ENCODE results near the gene CRYBG2. TPM values are rescaled to one million over a fixed set of nuclear protein-coding genes. Genes with fewer than 3 reads are reported as not detected.

The CRYBG2 gene
- total and polyA plus RNA-seq, 12 donors = 0.03 to 0.64 TPM; not detected in 10

GRCh38 chr1:26279456-26280332 is 74.2 kb downstream of the CRYBG2 start, which contains the start of gene SH3BGRL3:
TSS of gene SH3BGRL3 (plus strand) at chr1:26280086. CDS start at chr1:26280156, 70 bp downstream.
- no peaks in the 10 kb centered on the region for H3K9me3 ChIP-seq
- DNase-seq (peak; percentile 88 to 90), ATAC-seq (peak; percentile 72 to 90 (median 86))
- no peaks in the 10 kb centered on the region for H3K27me3 ChIP-seq
- peak in 6 of 9 donors; percentile 26 to 67 (median 48) for TF ChIP-seq CTCF (IDR thresholded peaks at IDR 0.05)
- peaks cover 24 to 99% (median 74%) of the 10 kb centered on the region in 9 donors for H3K4me1 ChIP-seq
- 2 to 3% methylated on average over 64 to 66 of the region's 66 CpGs for WGBS, 2 donors
- intact Hi-C loops (cut with DNase I) = loop anchor here in 2 of 10 donors (5.0 kb wide), 1 partner anchor 43 kb away; no protein-coding TSS in a partner anchor
- H3K4me3 ChIP-seq = peak within 1 kb of the TSS; percentile 58 to 99 (median 82)
- peak within 1 kb of the TSS; percentile 86 to 100 (median 95) for H3K27ac ChIP-seq
- peaks cover 0 to 62% (median 0%) of the 10 kb centered on the region in 9 donors for H3K36me3 ChIP-seq

- no peaks in the 10 kb centered on the region for H3K9me3 ChIP-seq
- WGBS, 2 donors = 51 to 52% methylated on average over 9 of the region's 9 CpGs
- H3K27ac ChIP-seq = peak overlapping the region; percentile 86 to 100 (median 95)
These were observed 75.0 kb downstream of the CRYBG2 start for GRCh38 chr1:26278724-26279455.

GRCh38 chr1:26278303-26278702 is 75.6 kb downstream of the CRYBG2 start:
- intact Hi-C loops (cut with DNase I) = loop anchor here in 2 of 10 donors (5.0 kb wide), 1 partner anchor 44 kb away; no protein-coding TSS in a partner anchor

More at GRCh38 chr1:26278724-26279455, 75.0 kb downstream of the CRYBG2 start:
- intact Hi-C loops (cut with DNase I) = loop anchor here in 2 of 10 donors (5.0 kb wide), 1 partner anchor 43 kb away; no protein-coding TSS in a partner anchor
- Histone ChIP-seq H3K36me3 (peaks cover 0 to 62% (median 0%) of the 10 kb centered on the region in 9 donors), H3K4me3 (peak overlapping the region; percentile 58 to 99 (median 82)), H3K4me1 (peaks cover 21 to 99% (median 69%) of the 10 kb centered on the region in 9 donors), H3K27me3 (no peaks in the 10 kb centered on the region)
- peak in 2 of 8 donors; percentile 1 to 3 for ATAC-seq
- no peak for TF ChIP-seq CTCF (IDR thresholded peaks at IDR 0.05)
- no peak for DNase-seq

More at GRCh38 chr1:26278303-26278702, 75.6 kb downstream of the CRYBG2 start:
- DNase-seq = no peak
- H3K27ac ChIP-seq = peak overlapping the region in 9 of 10 donors; percentile 17 to 100 (median 95)
- no peak overlapping the region for H3K4me3 ChIP-seq
- peak in 1 of 8 donors; percentile 1 for ATAC-seq
- peaks cover 0 to 58% (median 0%) of the 10 kb centered on the region in 9 donors for H3K36me3 ChIP-seq
- no peaks in the 10 kb centered on the region for H3K9me3 ChIP-seq
- no peak for TF ChIP-seq CTCF (IDR thresholded peaks at IDR 0.05)
- WGBS, 2 donors = 53 to 63% methylated on average over 4 of the region's 4 CpGs
- H3K27me3 ChIP-seq = no peaks in the 10 kb centered on the region
- H3K4me1 ChIP-seq = peaks cover 21 to 97% (median 67%) of the 10 kb centered on the region in 9 donors
